Posterior cingulate gyrus (tissue), 11 donors: ENCODE data around the gene SIRT5.

Source experiments
- DNase-seq, 10 donors: peaks; one replicate each; pipeline versions ENCODE4 v3.0.0 to v3.0.0-alpha.2; 2020 to 2021; ENCODE audit warnings: mixed read lengths in 3 of 10
- intact Hi-C: fragments of 100-400 bp; cut with DNase I; formaldehyde crosslinking; loops from one replicate; pipeline ENCODE4 v1.15.1; 2023

Gene SIRT5

DNA sequence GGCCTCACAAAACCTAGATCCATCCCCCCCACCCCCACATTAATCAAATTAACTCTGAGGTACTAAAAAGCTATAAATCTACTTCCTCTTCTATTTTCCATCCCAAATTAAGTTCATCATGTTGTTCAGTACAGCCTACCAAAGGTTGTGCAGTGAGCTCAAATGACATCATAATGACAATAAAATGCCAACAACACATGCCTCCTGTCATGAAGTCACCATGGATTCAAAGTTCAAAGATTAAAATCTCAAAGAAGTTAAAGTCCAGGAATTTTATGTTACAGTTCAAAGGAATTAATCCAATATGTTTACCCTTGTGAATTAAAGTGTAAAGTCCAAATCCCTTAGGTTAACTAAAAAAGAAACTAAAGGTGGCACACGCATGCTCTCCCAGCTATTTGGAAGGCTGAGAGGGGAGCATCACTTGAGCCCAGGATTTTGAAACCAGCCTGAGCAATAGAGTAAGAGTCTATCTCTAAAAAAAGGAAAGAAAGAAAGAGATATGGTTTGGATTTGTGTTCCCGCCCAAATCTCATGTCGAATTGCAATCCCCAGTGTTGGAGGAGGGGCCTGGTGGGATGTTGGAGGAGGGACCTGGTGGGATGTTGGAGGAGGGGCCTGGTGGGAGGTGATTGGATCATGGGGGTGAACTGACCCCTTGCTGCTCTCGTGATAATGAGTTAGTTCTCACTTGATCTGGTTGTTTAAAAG, 25.7 kb upstream of the SIRT5 start:
- DNase-seq = no peak
- intact Hi-C loops = no loop called here

DNA sequence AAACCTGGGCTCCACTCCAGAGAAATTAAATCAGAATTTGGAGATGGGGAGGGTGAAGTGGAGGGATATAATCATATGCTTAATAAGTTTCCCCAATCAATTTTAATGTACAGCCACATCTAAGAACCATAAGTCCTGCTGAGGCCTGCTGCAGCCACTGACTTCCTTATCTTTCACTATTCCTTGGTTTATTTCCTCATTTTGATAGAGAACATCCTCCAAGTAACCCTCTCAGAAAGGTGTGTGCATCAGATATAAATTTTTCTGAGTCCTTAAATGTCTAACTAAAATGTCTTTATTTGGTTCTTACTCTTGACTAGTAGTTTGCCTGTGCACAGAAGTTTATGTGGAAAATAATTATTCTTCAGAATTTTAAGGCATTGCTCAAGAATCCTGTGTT, 23.7 kb upstream of the SIRT5 start:
- intact Hi-C loops = no loop called here
- no peak for DNase-seq

DNA sequence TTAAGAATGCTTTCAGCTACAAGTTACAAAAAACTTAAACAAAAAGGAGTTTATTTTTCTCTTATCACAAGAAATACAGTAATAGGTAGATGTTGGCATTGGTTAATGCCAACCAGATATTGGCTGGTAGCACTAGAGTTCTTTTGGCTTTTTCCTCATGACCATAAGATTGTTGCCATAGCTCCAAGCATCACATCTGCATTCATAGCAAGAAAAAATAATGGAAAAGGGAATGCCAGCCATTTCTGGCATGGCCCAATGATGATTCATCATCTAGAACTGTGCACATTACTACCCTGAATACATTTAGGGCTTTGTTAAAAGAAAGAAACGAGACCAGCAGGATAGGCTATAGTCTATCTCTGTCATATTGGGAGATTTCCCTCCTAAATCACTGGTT, 20.8 kb upstream of the SIRT5 start:
- intact Hi-C loops = no loop called here
- no peak for DNase-seq

DNA sequence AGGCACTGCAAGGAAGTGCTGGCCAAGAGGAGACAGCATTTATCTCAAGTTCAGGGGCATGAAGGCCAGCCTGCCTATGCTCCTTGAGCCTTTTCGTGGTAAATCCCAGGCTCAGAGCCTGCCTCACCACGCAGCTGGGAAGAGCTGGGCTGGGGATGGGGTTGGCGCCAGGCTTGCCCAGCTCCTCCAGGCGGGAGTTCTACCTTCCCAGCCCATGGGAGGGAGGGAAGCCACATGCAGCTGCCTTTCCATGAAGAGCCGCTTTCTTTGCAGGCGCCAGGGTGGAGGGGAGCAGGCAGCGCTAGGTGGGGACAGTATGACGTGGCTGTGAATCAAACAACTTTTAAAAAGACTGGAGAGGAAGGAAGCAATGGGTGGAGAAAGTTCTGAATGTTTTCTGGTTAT, 19.5 kb upstream of the SIRT5 start:
- intact Hi-C loops = no loop called here
- DNase-seq = peak; percentile 38 to 94 (median 57)

DNA sequence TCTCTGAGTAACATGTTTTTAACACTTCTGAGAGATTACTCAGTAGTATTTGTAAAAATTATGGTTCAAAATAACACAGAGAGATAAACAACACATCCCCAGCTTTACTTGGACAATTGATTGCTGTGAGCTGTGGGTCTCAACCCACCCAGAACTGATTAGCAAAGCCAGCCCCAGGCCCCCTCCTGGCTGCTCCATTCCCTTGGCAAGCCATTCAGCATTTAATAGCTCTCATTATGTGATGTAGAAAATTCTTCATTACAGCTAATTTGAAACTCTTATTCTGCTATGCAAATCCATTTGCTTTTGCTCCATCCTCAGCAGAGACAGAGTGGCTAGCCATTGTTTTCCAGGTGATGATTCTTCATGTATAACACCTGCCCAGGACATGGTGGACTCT, 16.6 kb upstream of the SIRT5 start:
- intact Hi-C loops = no loop called here
- no peak for DNase-seq

DNA sequence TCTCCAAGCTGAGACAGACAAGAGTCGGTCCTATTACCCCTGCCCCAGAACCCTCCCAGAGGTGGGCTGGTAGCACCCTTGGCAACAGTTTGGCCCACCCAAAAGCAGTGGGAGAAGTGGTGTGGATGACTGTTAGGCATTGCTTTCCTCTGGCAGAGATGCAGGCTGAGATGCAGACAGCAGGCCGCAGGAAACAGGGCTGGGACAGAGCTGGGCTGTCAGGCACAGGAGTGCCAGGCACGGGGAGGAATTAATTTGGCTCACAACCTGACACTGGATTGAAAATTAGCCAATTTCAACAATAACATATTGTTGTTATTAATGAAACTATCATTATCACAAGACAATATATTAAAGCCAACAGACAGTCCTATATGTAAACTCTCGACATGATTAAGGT, 15.7 kb upstream of the SIRT5 start:
- peak in 4 of 10 donors; percentile 19 to 87 (median 35) for DNase-seq
- intact Hi-C loops = no loop called here

DNA sequence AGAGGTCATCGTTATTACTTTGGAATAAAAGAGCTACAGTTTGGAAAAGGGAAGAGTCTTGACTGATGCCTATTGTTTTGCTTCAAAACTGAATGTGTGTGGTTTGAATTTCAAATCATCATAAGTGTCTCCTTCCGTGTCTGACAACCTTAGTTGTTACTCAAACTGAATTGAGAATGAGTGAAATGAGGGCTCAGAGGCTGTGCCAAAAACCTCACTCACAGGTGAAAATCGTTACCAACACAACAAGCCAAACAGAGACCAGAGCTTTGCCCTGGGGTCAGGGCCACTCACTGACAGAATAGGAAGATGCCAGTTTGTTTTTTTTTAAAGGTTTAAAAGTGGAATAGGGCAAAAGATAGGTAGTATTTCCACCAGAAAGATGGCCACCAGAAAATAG, 15.2 kb upstream of the SIRT5 start:
- DNase-seq = no peak
- intact Hi-C loops = no loop called here

DNA sequence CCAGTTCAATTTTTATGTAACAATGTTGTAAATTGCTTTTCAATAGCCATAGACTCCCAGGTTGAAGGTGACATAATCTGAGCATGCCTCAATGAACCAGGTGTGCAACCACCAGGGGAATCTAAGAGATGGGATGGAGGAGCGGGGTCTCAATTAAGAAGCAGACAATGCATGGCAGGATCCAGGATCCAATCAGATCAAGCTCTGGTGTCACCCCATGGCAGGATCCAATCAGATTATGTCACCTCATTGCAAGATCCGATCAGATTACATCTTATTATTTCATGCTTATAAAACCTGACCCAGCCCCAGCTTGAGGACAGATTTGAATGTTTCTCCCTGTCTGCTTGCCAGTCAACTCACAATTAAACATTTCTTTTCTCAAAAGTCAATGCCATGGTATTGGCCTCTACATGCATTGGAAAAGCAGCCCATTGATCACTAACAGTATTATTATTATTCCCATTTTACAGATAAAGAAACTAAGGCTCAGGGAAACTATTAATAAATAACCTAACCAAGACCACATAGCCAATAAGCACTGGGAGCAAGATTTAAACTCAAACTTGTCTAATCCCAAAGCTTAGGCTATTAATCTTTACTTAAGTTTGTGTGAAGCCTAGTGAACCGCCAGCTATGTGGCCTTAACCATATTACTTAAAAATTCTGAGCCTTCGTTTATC, 14.3 kb upstream of the SIRT5 start:
- intact Hi-C loops = no loop called here

DNA sequence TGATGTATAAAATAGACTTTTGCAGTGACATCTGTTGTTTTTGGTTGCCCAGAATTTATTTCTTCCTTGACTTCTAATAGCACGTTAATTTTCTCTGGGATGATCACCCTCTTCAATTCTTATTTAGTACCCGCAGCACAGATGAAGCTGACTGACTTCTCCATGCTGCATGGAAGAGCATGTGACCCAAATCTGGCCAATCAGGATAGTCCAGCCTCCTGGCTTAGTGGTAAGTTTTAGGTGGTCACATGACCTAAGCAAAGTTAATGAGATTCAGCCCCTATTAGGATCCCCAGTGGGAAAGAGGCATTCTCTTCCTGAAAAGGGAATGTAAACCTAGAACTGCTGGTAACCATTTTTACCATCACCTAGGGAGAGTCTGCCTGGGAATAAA, 13.8 kb upstream of the SIRT5 start:
- no peak for DNase-seq
- intact Hi-C loops = no loop called here

More for the DNA sequence above, 14.3 kb upstream of the SIRT5 start:
- no peak for DNase-seq

DNA sequence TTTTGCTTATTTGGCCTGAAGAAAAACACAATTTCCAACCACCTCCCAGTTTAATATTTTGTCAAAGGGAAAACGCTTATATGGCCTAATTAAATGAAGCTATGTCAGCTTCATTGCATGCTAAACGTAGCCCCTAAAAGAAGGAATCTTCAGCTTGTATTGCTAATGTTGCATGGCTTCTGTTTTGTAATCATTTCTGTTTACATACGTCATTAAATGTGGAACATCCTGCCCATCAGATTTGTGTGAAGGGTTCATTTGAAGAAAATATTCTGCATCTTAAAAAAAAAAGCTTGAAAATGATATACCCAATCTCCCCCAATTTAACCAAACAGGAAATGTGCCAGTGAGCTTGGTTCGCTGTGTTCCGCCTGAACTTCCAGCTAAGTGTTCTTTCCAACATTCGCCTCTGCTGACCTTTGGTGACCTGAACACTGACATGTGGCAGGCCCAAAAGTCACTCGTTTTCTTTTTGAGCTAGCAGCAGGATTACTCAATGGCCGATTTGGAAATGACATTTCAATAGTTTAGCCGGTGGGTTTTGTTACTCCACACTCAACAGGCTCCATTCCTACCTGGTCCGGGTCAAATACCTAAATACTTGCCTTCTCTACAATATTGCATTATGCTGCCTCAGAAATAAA, 12.7 kb upstream of the SIRT5 start:
- intact Hi-C loops = no loop called here

DNA sequence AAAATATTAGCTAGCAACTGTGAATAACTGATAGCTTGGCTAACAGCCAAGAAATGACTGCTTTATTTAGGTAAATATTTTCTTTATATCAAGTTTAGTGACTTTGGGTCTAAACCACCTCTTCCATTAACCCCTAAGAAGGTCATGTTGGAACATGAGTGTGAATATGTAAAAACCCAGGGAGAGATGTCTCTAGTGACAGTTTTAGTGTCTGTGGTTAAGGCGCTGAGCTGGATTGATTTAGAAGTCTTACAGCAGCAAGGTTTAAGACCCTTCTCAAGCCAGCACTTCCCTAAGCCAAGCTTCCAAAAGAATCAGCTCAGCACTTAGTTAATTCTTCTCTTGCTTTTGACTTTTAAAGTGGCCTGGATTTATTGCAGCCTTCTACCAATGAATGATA, 11.4 kb upstream of the SIRT5 start:
- intact Hi-C loops = no loop called here
- no peak for DNase-seq

More for the DNA sequence above, 12.7 kb upstream of the SIRT5 start:
- DNase-seq = no peak

DNA sequence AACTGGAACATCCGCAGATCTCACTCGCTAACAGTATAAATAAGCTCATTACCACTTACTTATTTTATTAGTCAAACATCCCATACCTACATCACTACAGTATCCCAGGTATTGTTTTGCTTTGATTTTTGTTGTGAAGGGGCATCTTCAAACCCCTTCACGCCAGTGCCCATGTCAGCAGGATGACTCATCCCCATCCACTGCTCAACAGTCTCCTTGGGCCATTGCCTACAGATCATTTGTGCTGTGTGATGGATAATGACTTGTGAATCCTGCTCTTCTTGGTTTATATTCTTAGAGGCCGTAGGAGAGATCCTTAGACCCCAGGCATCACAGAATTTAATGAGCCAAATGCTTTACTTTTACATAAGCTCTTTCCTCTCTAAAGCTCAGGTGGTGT, 8.5 kb upstream of the SIRT5 start:
- no peak for DNase-seq
- intact Hi-C loops = no loop called here

DNA sequence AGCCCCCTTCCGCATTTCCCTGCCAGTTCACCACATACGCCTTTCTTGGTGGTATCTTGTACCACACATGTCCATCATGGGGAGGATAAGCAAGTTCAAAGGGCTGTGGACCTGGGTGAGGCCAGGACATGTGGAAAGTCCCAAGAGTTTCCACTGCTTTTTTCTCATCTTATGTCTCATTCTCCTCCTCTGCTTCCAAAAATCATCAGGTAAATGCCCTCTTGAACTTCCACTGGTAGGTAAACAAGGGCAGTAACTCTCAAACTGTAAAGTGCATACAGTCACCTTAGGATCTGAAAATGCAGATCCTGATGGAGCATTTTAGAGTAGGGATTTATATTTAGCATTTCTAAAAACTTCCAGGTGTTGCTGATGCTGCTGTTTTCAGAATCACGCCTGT, 7.9 kb upstream of the SIRT5 start:
- DNase-seq = no peak
- intact Hi-C loops = no loop called here

DNA sequence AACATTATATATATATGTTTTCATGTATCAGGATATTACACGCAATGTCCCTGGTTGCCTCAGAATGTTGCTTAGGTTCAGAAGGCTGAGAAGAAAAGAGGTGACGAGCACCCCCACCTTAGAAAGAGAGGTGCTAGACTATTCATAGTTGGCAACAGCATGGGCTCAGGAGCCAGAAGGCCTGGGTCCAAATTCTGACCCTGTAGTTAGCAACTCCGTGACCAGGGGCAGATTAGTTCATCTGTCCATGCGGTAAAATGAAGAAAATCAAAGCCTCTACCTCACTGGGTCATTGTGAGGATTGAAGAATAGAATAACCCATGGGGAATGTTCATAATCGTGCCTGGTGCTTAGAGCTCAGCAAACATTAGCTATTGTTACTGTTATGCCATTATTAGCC, 5.4 kb upstream of the SIRT5 start:
- no peak for DNase-seq
- intact Hi-C loops = no loop called here

DNA sequence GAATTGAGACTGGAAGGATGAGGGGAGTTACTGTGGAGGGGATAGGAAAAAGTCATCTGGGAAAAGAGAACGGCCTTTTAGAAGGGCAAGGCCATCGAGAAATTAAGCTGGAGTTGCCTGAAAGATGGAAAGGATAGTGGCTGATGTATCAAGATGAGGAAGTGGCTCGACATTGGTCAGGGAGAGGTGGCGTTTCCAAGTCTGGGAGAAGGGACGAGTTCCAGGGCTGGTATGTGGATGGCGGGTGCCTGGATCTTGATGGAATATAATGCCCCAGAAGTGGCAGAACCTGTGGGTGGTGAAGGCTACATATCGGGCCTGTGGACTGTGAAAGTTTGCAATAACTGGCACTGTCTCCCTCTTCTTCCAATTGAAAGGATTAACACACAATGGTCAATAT, 2.2 kb upstream of the SIRT5 start:
- intact Hi-C loops = loop anchor here (5.0 to 10.0 kb wide), 2 partner anchors 117 to 140 kb away; partner anchors contain the start of gene RANBP9
- no peak for DNase-seq

DNA sequence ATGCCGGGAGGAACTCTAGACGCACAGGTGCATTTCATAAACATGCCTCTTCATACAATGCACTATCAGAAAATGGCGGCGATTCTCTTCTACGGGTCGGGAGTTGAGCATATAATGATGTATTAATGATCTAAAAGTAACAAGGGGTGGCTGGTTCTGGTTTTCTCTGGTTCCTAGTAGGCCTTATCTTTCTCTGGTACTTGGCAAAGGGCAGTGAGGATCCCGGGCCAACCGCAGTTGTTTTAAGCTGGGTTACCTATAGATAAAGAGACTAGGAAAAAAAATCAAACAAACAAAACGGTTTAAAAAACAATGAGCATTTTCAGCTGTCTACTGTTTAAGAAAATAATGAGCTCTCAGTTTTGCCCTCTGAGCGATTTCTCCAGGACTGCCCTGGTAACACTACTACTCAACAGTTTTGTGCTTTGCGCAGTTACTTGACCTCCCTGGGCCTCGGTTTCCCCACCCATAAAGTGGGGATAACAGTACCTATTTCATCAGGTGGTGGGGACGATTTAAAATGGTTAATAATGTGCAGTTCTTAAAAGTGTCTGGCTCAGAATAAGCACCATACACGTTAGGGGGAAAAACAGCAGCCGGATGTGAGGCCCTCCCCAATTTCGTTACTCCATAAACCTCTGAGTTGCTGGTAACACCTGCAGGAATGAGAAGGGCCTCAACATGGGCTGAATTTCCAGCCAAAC, 1.3 kb upstream of the SIRT5 start:
- intact Hi-C loops = loop anchor here (5.0 to 10.0 kb wide), 2 partner anchors 118 to 139 kb away; partner anchors contain the start of gene RANBP9
- no peak for DNase-seq

DNA sequence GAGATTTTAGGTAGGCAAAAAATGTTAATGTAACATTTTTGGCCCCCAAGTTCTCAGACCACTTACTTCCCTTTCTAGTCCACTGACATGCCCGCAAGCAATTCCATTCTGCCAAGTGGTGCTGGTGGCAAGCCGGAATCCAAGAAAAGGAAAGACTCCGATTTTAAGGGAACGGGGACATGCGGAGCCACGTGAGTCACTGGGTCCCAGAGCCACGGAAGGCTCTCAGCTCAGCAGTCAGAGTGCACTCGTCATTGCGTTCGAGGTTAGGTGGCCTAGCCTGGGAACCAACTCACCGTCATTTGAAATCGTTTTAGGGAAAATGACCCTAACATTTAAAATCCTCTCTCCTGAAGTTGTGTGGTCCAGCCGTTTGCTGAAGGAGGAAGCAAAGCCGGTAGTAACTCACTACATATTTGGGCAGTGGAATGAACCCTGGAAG, 711 bp upstream of the SIRT5 start:
- DNase-seq = peak in 7 of 10 donors; percentile 28 to 86 (median 48)
- intact Hi-C loops = loop anchor here (1.0 to 10.0 kb wide), 4 partner anchors 41 to 139 kb away; partner anchors contain the start of genes GFOD1, NOL7 and RANBP9

DNA sequence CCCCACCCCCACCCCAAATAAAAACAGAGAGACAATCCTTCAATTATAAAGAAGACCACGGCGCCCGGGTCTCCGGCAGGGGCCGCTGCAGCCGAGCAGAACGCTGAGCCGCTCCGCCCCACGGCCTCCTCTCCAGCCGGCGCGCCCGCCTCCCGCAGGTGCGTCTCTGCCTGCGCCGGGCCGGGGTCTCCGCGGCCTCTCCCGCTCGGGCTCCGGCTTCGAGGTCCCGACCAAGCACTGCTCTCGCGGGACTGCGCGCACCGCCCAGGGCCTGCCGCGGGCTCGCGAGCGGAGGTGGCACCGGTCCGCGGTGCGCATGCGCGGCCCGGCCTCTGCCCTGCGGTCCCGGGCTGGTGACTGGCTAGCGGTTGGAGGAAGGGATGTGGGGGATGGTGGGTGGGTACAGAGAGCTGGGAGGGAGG, 241 bp upstream of the SIRT5 start:
- peak; percentile 78 to 98 (median 85) for DNase-seq
- intact Hi-C loops = loop anchor here (1.0 to 10.0 kb wide), 4 partner anchors 41 to 138 kb away; partner anchors contain the start of genes GFOD1, NOL7 and RANBP9

DNA sequence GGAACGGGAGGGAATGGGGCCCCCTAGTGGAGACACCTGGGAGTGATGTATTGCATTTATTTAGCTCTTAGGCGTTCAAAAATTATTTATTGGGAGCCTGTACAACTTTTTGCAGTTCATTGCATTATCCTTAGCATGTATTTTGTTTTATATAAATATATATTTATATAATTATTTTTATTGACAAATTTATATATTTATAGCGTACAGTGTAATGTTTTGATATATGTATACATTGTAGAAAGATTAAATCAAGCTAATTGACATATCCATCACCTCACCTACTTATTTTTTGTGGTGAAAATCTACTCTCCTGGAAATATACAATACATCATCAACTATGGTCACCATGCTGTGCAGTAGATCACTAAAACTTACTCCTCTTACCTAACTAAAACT, 975 bp downstream of the SIRT5 start:
- intact Hi-C loops = loop anchor here (1.0 to 10.0 kb wide), 3 partner anchors 39 to 239 kb away; partner anchors contain the start of gene NOL7

DNA sequence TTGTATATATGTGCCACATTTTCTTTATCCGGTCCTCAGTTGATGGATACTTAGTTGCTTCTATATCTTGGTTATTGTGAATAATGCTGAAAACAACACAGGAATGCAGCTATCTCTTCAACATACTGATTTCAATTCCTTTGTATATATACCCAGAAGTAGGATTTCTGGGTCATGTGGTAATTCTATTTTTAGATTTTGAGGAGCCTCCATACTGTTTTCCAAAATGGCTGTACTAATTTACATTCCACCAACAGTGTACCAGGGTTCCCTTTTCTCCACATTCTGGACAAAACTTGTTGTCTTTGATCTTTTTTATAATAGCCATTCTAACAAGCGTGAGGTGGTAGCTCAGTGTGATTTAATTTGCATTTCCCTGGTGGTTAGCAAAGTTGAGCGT, 1.6 kb downstream of the SIRT5 start:
- intact Hi-C loops = loop anchor here (10.0 kb wide), 1 partner anchor 121 kb away; no protein-coding TSS in a partner anchor

More for the DNA sequence above, 975 bp downstream of the SIRT5 start:
- DNase-seq = no peak

More for the DNA sequence above, 1.6 kb downstream of the SIRT5 start:
- no peak for DNase-seq
